Measurements from ENCODE around the gene ZNF480. TPM values are rescaled to one million over a fixed set of nuclear protein-coding genes. Genes with fewer than 3 reads are reported as not detected.

Gene ZNF480
- total and polyA plus RNA-seq, 2 donors (not counting 3 experiments of a cell fraction or from before 2014, with no cell fraction given) = 3.6 to 10.0 TPM

DNA sequence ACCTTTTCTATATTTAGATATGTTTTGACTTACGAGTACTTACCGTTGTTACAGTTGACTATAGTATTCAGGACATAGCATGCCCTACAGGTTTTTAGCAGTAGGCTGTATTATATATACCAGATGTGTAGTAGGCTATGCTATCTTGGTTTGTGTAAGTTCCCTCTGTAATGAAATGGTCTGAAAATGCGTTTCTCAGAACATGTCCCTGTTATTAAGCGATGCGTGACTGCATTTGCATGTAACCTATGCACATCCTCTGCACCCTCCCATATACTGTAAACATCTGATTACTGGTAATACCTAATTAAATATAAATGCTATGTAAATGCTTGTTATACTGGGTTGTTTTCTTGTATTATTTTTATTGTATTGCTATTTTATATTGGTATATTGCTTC, 21.0 kb upstream of the ZNF480 start:
- CTCF ChIA-PET = no interaction called here
- TF ChIP-seq, protein P1, sequence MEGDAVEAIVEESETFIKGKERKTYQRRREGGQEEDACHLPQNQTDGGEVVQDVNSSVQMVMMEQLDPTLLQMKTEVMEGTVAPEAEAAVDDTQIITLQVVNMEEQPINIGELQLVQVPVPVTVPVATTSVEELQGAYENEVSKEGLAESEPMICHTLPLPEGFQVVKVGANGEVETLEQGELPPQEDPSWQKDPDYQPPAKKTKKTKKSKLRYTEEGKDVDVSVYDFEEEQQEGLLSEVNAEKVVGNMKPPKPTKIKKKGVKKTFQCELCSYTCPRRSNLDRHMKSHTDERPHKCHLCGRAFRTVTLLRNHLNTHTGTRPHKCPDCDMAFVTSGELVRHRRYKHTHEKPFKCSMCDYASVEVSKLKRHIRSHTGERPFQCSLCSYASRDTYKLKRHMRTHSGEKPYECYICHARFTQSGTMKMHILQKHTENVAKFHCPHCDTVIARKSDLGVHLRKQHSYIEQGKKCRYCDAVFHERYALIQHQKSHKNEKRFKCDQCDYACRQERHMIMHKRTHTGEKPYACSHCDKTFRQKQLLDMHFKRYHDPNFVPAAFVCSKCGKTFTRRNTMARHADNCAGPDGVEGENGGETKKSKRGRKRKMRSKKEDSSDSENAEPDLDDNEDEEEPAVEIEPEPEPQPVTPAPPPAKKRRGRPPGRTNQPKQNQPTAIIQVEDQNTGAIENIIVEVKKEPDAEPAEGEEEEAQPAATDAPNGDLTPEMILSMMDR (IDR thresholded peaks at IDR 0.05; ENCODE audit: extremely low read depth in 1 of 2, insufficient read depth in 1 of 2, low read depth in 1 of 2, low read length in 2 of 2) = no peak
- TF ChIP-seq GATA2 (IDR thresholded peaks at IDR 0.05; ENCODE audit: insufficient read depth, insufficient read length, low read depth, low read length) (no peak), FOS (IDR thresholded peaks at IDR 0.05; ENCODE audit: borderline replicate concordance, insufficient read depth, low read length) (no peak), MYC (IDR thresholded peaks at IDR 0.05; ENCODE audit: low read depth, low read length) (no peak)
- TF ChIP-seq, protein P2, sequence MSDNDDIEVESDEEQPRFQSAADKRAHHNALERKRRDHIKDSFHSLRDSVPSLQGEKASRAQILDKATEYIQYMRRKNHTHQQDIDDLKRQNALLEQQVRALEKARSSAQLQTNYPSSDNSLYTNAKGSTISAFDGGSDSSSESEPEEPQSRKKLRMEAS (IDR thresholded peaks at IDR 0.05; ENCODE audit: insufficient read depth, insufficient read length) = no peak
- DNase-seq (ENCODE audit: low read depth, low spot score) (no peak), FAIRE-seq (no peak)
- H3K27ac ChIP-seq (ENCODE audit: insufficient read depth, low read depth, low read length) = no peak overlapping the region
- H3K36me3 ChIP-seq (ENCODE audit: control insufficient read depth in 2 of 2, extremely low read depth in 1 of 2, insufficient read depth in 2 of 2, low read length in 2 of 2) = no peaks in the 10 kb centered on the region
- dilution Hi-C loops (cut with MboI; ENCODE audit: extremely low pct_ligation_motif_present, low sequenced_read_pairs) (no loop called here), intact Hi-C loops (cut with micrococcal nuclease) (no loop called here)
- H3K79me2 ChIP-seq (ENCODE audit: control insufficient read depth, insufficient read depth, low read length) = peaks cover 58% of the 10 kb centered on the region
- H4K20me1 ChIP-seq (replicated peaks; ENCODE audit: control insufficient read depth, extremely low read depth, insufficient read depth, low read length) = no peaks in the 10 kb centered on the region
- POLR2A ChIA-PET = no interaction called here
- no peaks in the 10 kb centered on the region for H3K27me3 ChIP-seq (ENCODE audit: control insufficient read depth in 2 of 2, insufficient read depth in 2 of 2, low read length in 2 of 2)
- H2AFZ ChIP-seq (ENCODE audit: low read depth, low read length) = no peak overlapping the region
- no peaks in the 10 kb centered on the region for H3K9me3 ChIP-seq (replicated peaks; ENCODE audit: control insufficient read depth, insufficient read depth, low read length)
- H3K4me3 ChIP-seq (replicated peaks in 1 of 3; ENCODE audit: insufficient read depth in 1 of 3, low read depth in 1 of 3, low read length in 3 of 3) = no peak overlapping the region
- no peak overlapping the region for H3K9ac ChIP-seq (replicated peaks; ENCODE audit: extremely low read depth, insufficient read depth, low read length)
- H3K4me2 ChIP-seq (ENCODE audit: insufficient read depth, low read length) = no peak overlapping the region
- H3K9me1 ChIP-seq (replicated peaks; ENCODE audit: control insufficient read depth, extremely low read depth, insufficient read depth, low read length) = no peaks in the 10 kb centered on the region
- H3K4me1 ChIP-seq (ENCODE audit: control insufficient read depth, extremely low read depth, insufficient read depth, low read length) = no peaks in the 10 kb centered on the region
- BruUV-seq (replicated peaks) = no TSS peak

DNA sequence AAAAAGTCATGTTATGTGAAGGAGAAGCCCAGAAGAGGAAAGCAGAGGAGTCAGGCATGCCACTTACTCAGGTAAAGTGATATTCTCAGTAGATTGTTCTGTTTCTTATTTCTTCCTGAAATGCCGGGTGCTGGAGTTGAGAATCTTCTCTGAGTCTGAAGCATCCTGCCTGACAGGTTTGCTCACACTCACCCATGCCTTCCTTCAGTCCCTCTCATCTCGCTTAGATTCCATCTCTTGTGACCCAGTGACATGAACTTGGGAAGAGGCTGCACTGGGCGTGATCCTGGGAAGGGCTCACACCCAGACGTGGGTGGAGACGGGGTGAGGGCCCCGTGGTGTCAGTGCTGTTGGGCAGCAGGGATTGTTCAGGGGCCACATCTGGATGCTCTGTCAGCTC, 19.5 kb upstream of the ZNF480 start:
- peaks cover 56% of the 10 kb centered on the region for H3K79me2 ChIP-seq (ENCODE audit: control insufficient read depth, insufficient read depth, low read length)
- FAIRE-seq = no peak
- BruUV-seq (replicated peaks) = no TSS peak

More for the DNA sequence above, 19.5 kb upstream of the ZNF480 start:
- no peak overlapping the region for H3K4me2 ChIP-seq (ENCODE audit: insufficient read depth, low read length)
- no peak overlapping the region for H2AFZ ChIP-seq (ENCODE audit: low read depth, low read length)
- H4K20me1 ChIP-seq (replicated peaks; ENCODE audit: control insufficient read depth, extremely low read depth, insufficient read depth, low read length) = no peaks in the 10 kb centered on the region
- no peaks in the 10 kb centered on the region for H3K4me1 ChIP-seq (ENCODE audit: control insufficient read depth, extremely low read depth, insufficient read depth, low read length)
- H3K9ac ChIP-seq (replicated peaks; ENCODE audit: extremely low read depth, insufficient read depth, low read length) = no peak overlapping the region
- ChIA-PET POLR2A (interaction anchor here (0.6 kb wide), 1 partner anchor 15 kb away, joined by 3 read pairs; no protein-coding TSS in a partner anchor), CTCF (no interaction called here)
- H3K9me3 ChIP-seq (replicated peaks; ENCODE audit: control insufficient read depth, insufficient read depth, low read length) = no peaks in the 10 kb centered on the region
- peaks cover 0 to 3% of the 10 kb centered on the region in 2 experiments for H3K36me3 ChIP-seq (ENCODE audit: control insufficient read depth in 2 of 2, extremely low read depth in 1 of 2, insufficient read depth in 2 of 2, low read length in 2 of 2)
- TF ChIP-seq MYC (IDR thresholded peaks at IDR 0.05; ENCODE audit: low read depth, low read length) = no peak
- TF ChIP-seq JUN (IDR thresholded peaks at IDR 0.05; ENCODE audit: borderline replicate concordance, insufficient read depth, insufficient read length, low read depth) = no peak
- no peaks in the 10 kb centered on the region for H3K27me3 ChIP-seq (ENCODE audit: control insufficient read depth in 2 of 2, insufficient read depth in 2 of 2, low read length in 2 of 2)
- dilution Hi-C loops (cut with MboI; ENCODE audit: extremely low pct_ligation_motif_present, low sequenced_read_pairs) = no loop called here
- H3K4me3 ChIP-seq (replicated peaks in 1 of 3; ENCODE audit: insufficient read depth in 1 of 3, low read depth in 1 of 3, low read length in 3 of 3) = no peak overlapping the region
- intact Hi-C loops (cut with micrococcal nuclease) = no loop called here
- H3K9me1 ChIP-seq (replicated peaks; ENCODE audit: control insufficient read depth, extremely low read depth, insufficient read depth, low read length) = no peaks in the 10 kb centered on the region
- no peak overlapping the region for H3K27ac ChIP-seq (ENCODE audit: insufficient read depth, low read depth, low read length)
- no peak for DNase-seq (ENCODE audit: low read depth, low spot score)

Measured in endothelial cell of umbilical vein (primary cell).